Progenitor cell of endocrine pancreas (in vitro differentiated cells): Measurements from ENCODE around the gene SBK2. TPM values are rescaled to one million over a fixed set of nuclear protein-coding genes. Genes with fewer than 3 reads are reported as not detected.
A peak's percentile ranks its signal among the peaks of the same experiment; 100 is the strongest.

ENCODE experiments used
- DNase-seq: peaks from one replicate; pipeline ENCODE4 v3.0.0; 2021; ENCODE audit warnings: low spot score; ENCODE audit not compliant: unreplicated experiment
- H3K27ac Mint-ChIP-seq: 2 replicates; pipeline ENCODE4 v1.8.0; 2021; ENCODE audit warnings: mild to moderate bottlenecking, moderate library complexity, mixed read lengths
- H3K27me3 Mint-ChIP-seq: 2 replicates; pipeline ENCODE4 v1.8.0; 2021; ENCODE audit warnings: mixed read lengths
- H3K36me3 Mint-ChIP-seq: 2 replicates; pipeline ENCODE4 v1.8.0; 2022; ENCODE audit warnings: mixed read lengths; ENCODE audit not compliant: insufficient read depth
- H3K4me1 Mint-ChIP-seq: 2 replicates; pipeline ENCODE4 v1.8.0; 2021; ENCODE audit warnings: low read depth, mixed read lengths
- H3K4me3 Mint-ChIP-seq: 2 replicates; pipeline ENCODE4 v1.8.0; 2021; ENCODE audit warnings: low read depth, mild to moderate bottlenecking, moderate library complexity, mixed read lengths
- H3K9me3 Mint-ChIP-seq: 2 replicates; pipeline ENCODE4 v1.8.0; 2021; ENCODE audit warnings: low read depth, mixed read lengths
- CTCF ChIP-seq: fragments of 200-600 bp; sonication (generic); IDR thresholded peaks from one replicate; pipeline ENCODE4 v1.5.0; 2021; ENCODE audit warnings: antibody characterized with exemption, mild to moderate bottlenecking; ENCODE audit not compliant: unreplicated experiment
- total RNA-seq: library from RNA; stranded (reverse); gene quantifications from 2 replicates; pipeline ENCODE4 v1.2.1, GENCODE V29; 2021

SBK2 gene
- total RNA-seq, 1 donor from 2014 or later, result 2.3 TPM

- H3K4me3 Mint-ChIP-seq, result peak overlapping the region; percentile 92
- no peaks in the 10 kb centered on the region for H3K9me3 Mint-ChIP-seq
- TF ChIP-seq CTCF, result no peak
- peaks cover 29% of the 10 kb centered on the region for H3K4me1 Mint-ChIP-seq
- H3K27me3 Mint-ChIP-seq, result no peaks in the 10 kb centered on the region
- peaks cover 12% of the 10 kb centered on the region for H3K36me3 Mint-ChIP-seq
- DNase-seq, result no peak
- peak overlapping the region; percentile 94 for H3K27ac Mint-ChIP-seq
These were observed 44.4 kb upstream of the SBK2 start for GRCh38 chr19:55581145-55581822.

DNA sequence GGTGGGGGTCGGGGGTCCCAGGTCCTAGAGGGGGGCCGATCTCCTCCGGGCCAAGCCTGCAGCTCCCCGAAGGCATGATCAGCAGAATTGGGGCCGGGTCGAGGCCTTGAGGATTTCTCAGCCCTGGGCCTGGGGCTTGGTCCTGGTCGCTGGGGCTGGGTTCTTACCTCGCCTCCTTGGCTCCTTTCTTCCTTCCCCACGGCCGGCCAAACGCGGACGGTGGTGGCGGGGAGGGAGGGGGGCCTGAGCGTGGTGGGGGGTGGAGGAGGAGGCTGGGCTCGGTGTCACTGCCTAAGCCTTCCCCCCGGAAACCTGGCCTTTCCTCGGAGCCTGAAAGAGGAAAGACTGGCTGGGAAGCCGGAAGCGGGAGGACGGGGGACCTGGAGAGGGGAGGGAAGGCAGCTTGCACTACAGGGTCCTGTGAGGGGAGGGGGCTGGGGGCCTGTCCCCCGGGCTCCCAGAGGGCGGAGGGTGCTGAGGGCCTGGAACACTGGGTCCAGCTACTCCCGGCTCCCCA, 43.8 kb upstream of the SBK2 start, which contains the start of gene ZNF579:
Gene ZNF579, minus strand, starts transcription at position 221 of the 517 bp plus-strand sequence. CDS start 1,209 bp downstream, outside the sequence.
- Mint-ChIP-seq H3K4me3 (peak within 1 kb of the TSS; percentile 92), H3K4me1 (peaks cover 25% of the 10 kb centered on the region), H3K9me3 (no peaks in the 10 kb centered on the region), H3K27me3 (no peaks in the 10 kb centered on the region), H3K36me3 (peaks cover 17% of the 10 kb centered on the region), H3K27ac (peak within 1 kb of the TSS; percentile 94)
- peak; percentile 77 for DNase-seq
- no peak for TF ChIP-seq CTCF

GRCh38 chr19:55579766-55580621, 43.1 kb upstream of the SBK2 start:
- no peaks in the 10 kb centered on the region for H3K27me3 Mint-ChIP-seq
- TF ChIP-seq CTCF, result no peak
- H3K27ac Mint-ChIP-seq, result peak overlapping the region; percentile 87
- peaks cover 17% of the 10 kb centered on the region for H3K36me3 Mint-ChIP-seq
- H3K4me1 Mint-ChIP-seq, result peaks cover 20% of the 10 kb centered on the region
- H3K4me3 Mint-ChIP-seq, result peak overlapping the region; percentile 92
- H3K9me3 Mint-ChIP-seq, result no peaks in the 10 kb centered on the region
- no peak for DNase-seq

DNA sequence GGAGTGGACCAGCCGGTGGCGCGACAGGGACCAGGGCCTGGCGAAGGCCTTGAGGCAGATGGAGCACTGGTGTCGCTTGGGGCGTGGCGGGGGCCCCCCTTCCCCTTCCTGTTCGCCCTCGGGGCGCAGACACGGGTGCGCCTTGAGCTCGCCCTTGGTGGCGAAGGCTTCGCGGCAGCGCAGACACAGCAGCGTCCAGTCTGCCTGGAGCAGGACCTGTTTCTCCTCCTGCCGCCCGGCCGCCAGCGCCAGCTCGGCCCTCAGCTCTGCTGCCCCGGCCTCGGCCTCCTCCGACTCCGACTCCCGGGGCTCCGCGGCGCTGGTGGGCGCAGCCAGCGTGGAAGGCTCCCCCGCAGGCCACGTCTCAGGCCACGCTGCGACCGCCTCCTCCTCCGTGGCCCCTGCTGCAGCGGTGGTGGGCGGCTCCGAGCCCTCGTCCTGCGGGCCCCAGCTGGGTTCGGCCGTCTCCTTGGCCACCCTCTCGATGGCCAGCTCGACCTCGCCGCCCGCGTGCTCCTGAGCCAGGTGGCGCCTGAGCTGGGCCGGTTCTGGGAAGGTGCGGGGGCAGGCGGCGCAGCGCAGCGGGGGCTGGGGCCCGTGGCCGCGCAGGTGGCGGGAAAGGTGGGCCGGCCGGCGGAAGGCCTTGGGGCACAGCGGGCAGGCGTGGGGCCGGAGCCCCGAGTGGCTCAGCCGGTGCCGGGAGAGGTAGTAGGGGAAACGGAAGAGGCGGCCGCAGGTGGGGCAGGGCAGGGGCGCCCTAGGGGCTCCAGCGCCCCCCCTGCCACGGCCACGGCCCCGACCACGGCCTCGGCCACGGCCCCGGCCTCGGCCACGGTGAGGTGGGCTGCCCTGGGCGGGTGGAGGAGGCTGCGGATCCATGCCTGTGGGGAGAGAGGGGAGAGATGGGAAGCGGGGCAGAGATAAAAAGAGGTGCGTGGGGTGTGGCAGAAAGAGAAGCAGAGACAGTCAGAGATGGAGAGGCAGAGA, 42.1 kb upstream of the SBK2 start:
- Mint-ChIP-seq H3K9me3 (no peaks in the 10 kb centered on the region), H3K27me3 (no peaks in the 10 kb centered on the region), H3K27ac (peak overlapping the region; percentile 87), H3K36me3 (peaks cover 17% of the 10 kb centered on the region), H3K4me1 (peaks cover 20% of the 10 kb centered on the region), H3K4me3 (peak overlapping the region; percentile 92)
- DNase-seq, result no peak
- no peak for TF ChIP-seq CTCF
